SH-SY5Y (cell line): Measurements from ENCODE around the gene RIPOR3.

Experiments
- GATA2 ChIP-seq: IDR thresholded peaks from 2 replicates; pipeline ENCODE4 v1.6.1; 2011; ENCODE audit warnings: mild to moderate bottlenecking, low read depth, low read length
- GATA3 ChIP-seq: IDR thresholded peaks from 2 replicates; pipeline ENCODE4 v1.6.1; 2011; ENCODE audit warnings: low read depth, mild to moderate bottlenecking, low read length, moderate library complexity

The RIPOR3 gene

DNA sequence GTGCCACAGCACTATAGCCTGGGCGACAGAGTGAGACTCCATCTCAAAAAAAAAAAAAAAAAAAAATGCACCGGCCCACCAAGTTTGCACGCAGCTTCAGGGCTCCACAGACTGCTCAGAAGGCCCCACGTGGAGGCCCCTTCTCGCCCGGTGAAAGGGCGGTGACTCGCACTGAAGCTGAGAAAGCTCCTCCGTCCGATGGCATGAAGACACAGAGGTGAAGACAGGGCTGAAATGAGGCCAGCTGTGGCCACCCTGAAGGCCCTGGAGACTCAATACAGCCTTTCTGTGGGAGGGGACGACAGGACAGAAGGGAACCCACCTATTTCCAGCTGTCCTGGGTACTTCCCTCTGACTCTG is 97.1 kb downstream of the RIPOR3 start:
- TF ChIP-seq GATA2, result no peak
- TF ChIP-seq GATA3, result no peak

GRCh38 chr20:50593005-50593335 is 98.4 kb downstream of the RIPOR3 start:
- TF ChIP-seq GATA3, result no peak
- TF ChIP-seq GATA2, result no peak

DNA sequence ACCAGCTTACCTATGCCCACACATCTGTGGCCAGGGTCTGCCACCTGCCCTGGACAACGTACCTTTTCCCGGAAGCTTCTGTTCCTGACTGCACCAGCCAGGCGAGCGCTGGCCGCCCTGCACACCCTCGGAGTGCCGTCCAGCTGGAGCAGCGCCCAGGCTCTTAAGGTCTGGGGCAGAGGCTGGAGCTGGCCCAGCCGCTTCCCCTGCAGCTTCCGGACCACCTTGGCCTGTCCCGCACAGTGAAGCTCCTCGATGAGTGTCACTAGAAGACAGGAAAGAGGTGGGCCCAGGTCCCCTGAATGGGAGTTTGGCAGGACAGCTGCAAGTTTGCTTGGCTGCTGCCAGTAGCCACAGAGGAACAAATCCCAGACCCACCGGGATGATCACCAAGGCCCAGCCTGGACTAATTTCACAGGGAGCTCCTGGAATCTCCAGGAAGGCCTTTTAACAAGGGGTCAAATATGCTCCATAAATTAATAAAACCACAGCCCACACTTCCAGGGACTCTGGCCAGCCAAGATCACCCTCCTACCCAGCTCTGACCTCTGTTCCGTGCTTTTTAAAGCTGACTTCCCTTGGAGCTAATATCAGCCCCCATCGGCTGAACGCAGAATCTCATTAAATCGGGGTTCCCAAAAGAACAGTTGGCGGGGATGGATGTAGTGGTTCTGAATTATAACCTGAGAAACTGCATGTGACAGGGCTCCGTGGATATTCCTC is 98.9 kb downstream of the RIPOR3 start:
- TF ChIP-seq GATA3, result no peak
- no peak for TF ChIP-seq GATA2

- no peak for TF ChIP-seq GATA3
- no peak for TF ChIP-seq GATA2
These were observed 100.0 kb downstream of the RIPOR3 start for GRCh38 chr20:50591233-50591852.

GRCh38 chr20:50590348-50590664 is 101.0 kb downstream of the RIPOR3 start:
- TF ChIP-seq GATA2, result no peak
- no peak for TF ChIP-seq GATA3

GRCh38 chr20:50589548-50590347 is 101.6 kb downstream of the RIPOR3 start:
- TF ChIP-seq GATA3, result no peak

DNA sequence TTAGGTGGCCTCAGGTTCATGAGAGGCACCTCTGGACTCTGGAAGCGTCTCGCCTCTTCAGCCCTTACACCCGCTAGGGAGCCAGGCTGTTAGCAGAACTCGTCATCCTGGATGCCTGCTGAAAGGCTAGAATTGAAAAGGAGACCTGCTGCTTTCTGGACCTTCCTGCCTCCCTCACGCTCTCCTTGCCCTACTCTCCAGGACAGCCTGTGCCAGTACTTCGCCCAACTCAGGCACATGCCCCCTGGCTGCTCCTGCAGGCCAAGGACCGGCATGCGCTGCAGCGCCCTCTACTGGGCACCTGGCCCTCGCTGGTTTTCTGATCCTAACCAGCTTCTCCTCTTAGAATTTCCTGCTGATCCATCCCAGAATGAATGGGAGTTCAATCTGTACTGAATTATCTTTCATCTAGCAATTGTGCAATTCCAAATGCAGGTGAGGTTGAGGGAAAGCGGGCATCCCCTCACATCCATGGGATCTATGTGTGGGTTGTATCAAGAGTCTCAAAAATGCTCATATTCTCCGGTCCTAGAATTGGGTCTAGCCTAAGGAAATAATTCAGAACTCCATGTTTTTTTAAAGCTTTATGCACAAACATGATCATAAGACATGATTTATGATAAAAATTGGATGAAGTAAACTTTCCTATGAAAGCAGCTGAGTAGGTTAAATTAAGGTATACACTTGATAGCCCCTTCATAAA is 103.2 kb downstream of the RIPOR3 start:
- TF ChIP-seq GATA3 (no peak), GATA2 (no peak)

DNA sequence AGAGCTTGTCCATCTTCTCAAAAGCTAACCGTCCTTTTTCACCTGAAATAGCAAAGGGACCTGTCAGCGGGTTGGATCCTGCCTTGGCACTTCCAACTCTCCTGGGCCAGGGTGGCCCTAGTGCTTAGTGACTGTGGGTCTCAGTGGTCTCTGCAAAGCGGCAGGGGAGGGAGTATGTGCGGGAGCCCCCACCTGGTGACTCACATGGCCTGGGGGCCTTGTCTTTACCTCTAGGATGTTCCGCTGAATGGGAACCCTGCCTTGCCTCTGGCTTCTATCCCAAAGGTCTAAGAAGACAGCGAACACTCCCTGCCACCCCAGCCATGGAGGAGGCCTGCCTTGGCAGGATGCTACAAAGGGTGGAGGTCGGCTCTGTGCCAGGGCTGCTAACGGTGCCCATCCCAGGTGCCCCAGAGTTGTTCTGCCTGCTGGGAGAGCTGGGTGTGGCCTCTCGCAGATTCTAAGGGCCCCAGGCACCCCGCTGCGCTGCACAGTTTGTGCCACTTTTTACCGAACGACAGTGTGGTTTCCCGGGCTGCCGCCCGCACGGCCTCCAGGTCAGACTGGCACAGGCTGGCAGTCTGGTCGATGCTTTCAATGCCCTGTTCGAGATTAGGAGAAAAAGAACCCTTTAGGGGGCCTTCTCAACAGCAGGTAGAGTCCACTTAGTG is 103.9 kb downstream of the RIPOR3 start:
- no peak for TF ChIP-seq GATA2
- TF ChIP-seq GATA3, result no peak

DNA sequence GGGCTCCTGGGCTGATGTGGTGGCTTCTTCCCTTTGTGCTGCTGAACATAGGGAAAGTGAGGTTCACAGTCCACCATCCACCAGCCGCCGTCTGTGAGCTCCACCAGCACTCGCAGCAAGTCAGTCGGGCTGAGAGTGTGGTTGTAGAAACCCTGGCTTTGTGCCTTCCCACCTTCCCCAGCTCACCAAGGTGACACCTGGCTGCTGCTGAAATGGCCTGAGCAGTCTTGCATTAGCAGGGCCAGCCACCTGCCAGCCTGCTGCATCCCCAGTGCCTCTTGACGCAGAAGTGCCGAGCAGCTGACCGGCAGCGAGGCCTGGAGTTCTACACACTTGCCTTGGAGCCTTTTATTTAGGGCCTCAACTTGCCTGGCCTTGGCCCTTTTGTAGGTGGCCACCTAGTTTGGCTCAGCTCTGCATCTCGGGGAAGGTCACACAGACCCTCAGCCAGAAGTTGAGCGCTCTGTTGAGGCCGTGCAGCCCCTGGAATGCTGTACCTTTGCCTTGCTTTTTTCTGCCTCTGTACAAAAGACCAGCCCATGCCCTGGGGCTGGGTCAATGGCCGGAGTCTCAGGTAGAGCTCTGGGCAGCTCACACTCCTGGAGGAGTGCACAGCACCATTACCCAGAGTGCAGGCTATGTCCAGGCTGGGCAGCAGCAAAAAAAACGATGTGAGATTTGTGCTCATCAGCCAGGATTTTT is 104.7 kb downstream of the RIPOR3 start:
- TF ChIP-seq GATA3, result no peak
- no peak for TF ChIP-seq GATA2

DNA sequence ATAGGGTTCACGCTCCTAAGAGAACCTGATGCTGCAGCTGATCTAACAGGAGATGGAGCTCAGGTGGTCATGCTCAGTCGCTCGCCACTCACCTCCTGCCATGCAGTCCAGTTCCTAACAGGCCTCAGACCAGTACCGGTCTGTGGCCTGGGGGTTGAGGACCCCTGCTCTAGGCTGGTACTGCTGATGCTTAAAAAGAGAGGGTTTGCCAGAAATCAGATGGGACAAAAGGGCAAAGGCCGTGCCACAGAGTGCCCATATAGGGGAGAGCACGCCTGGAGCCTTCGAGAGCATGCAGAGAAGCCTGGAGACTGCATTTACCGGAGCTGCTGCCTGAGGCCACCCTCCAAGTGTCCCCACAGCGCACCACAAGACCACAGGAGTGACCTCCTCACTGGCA is 105.7 kb downstream of the RIPOR3 start:
- TF ChIP-seq GATA2, result no peak
- no peak for TF ChIP-seq GATA3

DNA sequence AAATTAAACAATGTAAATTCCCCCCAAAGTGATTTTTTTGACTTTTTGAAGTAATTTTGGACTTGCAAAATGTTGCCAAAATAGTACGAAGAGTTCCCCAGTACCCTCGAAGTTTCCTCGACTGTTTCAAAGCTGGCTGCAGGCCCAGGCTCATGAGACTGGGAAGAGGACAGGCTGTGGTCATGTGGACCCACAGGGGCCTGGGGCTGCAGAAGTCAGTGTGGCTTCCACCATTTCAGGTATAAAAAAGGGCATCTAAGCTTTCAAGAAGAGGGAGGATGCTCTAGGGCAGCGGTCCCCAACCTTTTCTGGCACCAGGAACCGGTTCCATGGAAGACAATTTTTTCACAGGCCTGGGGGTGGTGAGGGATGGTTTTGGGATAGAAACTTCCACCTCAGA is 106.1 kb downstream of the RIPOR3 start:
- no peak for TF ChIP-seq GATA3
- no peak for TF ChIP-seq GATA2

DNA sequence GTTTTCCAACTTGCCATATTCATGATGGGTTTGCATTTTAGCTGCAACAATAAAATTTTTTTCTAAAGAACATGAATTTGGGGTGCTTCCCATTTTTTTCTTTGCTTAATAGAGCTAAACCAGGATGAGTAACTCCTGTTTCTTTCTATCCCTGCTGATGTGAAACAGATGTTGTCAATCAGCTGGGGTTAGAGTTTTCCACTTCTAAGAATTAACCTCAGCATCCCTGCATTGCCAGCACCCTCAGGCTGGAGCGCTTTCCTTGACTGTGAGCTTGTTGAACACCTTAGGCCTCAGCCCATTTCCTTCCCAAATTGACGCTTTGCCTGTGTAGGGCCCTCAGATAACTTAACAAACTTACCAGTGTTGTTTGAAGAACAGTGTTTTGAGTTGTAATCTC is 106.7 kb downstream of the RIPOR3 start:
- TF ChIP-seq GATA2 (no peak), GATA3 (no peak)

GRCh38 chr20:50583442-50584150 is 107.7 kb downstream of the RIPOR3 start:
- no peak; the same call in 1 of the 2 replicates for TF ChIP-seq GATA2
- TF ChIP-seq GATA3, result no peak
